Measurements from ENCODE around the gene DGKD. TPM values are rescaled to one million over a fixed set of nuclear protein-coding genes. Genes with fewer than 3 reads are reported as not detected.
A peak's percentile ranks its signal among the peaks of the same experiment; 100 is the strongest.

Gene DGKD
- total and polyA plus RNA-seq, 9 of the 15 experiments (the other 6 are each of a cell fraction or from before 2014, with no cell fraction given): 0.52 to 29.5 (median 10.6) TPM

DNA sequence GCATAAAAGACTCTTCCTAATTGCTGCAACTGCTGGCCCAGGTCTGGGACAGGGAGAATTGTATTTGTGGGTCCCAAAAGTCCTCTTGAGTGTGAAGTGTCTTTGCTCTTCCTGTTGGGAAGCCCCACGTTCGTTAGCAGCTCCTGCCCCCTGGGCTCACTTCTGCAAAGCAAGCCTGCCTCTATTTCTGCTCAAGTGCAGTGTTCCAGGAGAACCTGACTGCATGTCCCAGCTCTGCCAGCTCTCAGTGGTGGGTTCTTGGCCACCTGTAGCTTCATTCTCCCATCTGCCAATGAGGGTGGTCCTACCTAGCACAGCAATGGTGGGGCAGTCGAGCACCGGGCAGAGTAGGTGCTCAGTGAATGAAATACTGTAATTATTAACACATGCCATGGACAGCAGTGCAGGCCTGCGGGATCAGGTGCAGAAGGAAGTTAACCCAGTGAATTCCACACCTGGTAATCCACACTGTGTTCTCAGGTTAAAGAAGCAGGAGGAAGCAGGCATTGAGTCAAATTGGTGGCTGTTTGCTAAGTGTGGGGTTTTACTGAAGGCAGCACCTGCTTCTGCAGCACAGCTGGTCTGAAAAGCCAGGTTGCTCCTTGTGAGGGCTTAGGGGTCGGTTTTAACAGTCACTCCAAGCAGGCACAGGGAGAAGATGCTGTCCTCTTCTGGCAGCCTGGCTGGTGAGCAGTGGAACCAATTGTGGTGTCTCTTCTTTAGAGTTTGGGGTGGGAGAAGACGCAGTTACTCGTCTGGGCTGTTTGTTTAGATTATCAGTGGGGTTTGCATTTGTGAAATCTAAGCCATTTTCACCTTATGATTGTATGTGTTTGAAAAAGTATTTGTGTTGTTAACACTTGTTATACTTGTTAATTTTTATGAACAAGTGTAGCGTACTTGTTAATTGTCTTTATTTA lies 54.3 kb downstream of the DGKD start:
- H3K79me2 ChIP-seq (ENCODE audit: control insufficient read depth, insufficient read depth, low read length): peaks cover 4% of the 10 kb centered on the region; the same call in 1 of the 3 replicates
- H2AFZ ChIP-seq (ENCODE audit: low read depth, low read length): no peak overlapping the region
- H3K36me3 ChIP-seq (ENCODE audit: control insufficient read depth, insufficient read depth, low read length): peaks cover 10% of the 10 kb centered on the region; the same call in 2 of the 3 replicates
- 0 out of 4 replicates have a peak overlapping the region, but pooled peaks of 1 of the 2 experiments have one; percentile 17 for H3K9ac ChIP-seq (ENCODE audit: insufficient read depth in 1 of 2, low read depth in 2 of 2, low read length in 2 of 2)
- FAIRE-seq (no peak), DNase-seq (ENCODE audit: extremely low read depth in 1 of 4, low spot score in 3 of 4) (no peak), ATAC-seq (no peak)
- ChIA-PET CTCF (ENCODE audit: low intra/inter-chr PET ratio) (interaction anchor here (0.6 kb wide), 1 partner anchor 424 kb away, joined by 3 read pairs; no protein-coding TSS in a partner anchor), POLR2A (interaction anchor here (1.6 kb wide), 1 partner anchor 8 kb away, joined by 3 read pairs; no protein-coding TSS in a partner anchor)
- no peak overlapping the region for H3K4me3 ChIP-seq
- peaks cover 2% of the 10 kb centered on the region; the same call in 1 of the 2 replicates for H3K9me3 ChIP-seq (replicated peaks; ENCODE audit: control insufficient read depth, insufficient read depth, low read depth, low read length)
- H3K27ac ChIP-seq (ENCODE audit: extremely low read depth, low read depth, low read length): no peak overlapping the region
- H3K4me1 ChIP-seq (replicated peaks in 1 of 2; ENCODE audit: control insufficient read depth in 2 of 2, insufficient read depth in 2 of 2, low read length in 2 of 2): peaks cover 7 to 12% of the 10 kb centered on the region in 2 experiments; a peak in 3 of 5 replicates
- BruUV-seq (replicated peaks): no TSS peak
- no peaks in the 10 kb centered on the region for H3K27me3 ChIP-seq (ENCODE audit: control insufficient read depth in 2 of 2, insufficient read depth in 2 of 2, low read length in 2 of 2)
- H3K4me2 ChIP-seq (ENCODE audit: insufficient read depth, low read length): no peak overlapping the region
- no peaks in the 10 kb centered on the region for H4K20me1 ChIP-seq (replicated peaks; ENCODE audit: control insufficient read depth, insufficient read depth, low read length)
- WGBS (ENCODE audit: insufficient coverage, low coverage, missing lambda C conversion rate): 65% methylated on average over 9 of the region's 9 CpGs
- H3K9me1 ChIP-seq (ENCODE audit: control insufficient read depth, insufficient read depth, low read length): no peaks in the 10 kb centered on the region
- in situ Hi-C loops (cut with MboI): no loop called here
- intact Hi-C loops (cut with micrococcal nuclease): no loop called here
- TF ChIP-seq RB1 (IDR thresholded peaks at IDR 0.05; ENCODE audit: low read depth): no peak
- no peak for TF ChIP-seq TAF9B (IDR thresholded peaks at IDR 0.05; ENCODE audit: partially characterized antibody)
- TF ChIP-seq ZNF311 (CRISPR knock-in tag; IDR thresholded peaks at IDR 0.05): no peak
- TF ChIP-seq STAT6 (CRISPR knock-in tag; IDR thresholded peaks at IDR 0.05): no peak
- no peak for TF ChIP-seq CTCFL (IDR thresholded peaks at IDR 0.05; ENCODE audit: borderline replicate concordance, insufficient read depth, low read depth, low read length, poor library complexity, severe bottlenecking)
- no peak for TF ChIP-seq ZNF407 (IDR thresholded peaks at IDR 0.05; ENCODE audit: low read depth)
- TF ChIP-seq MCM5 (IDR thresholded peaks at IDR 0.05; ENCODE audit: low read depth): no peak
